Heart left ventricle (tissue), 13 donors: ENCODE data around the gene MAST4.

Source experiments
- POLR2A ChIP-seq, 2 donors: fragments of 450-650 bp; IDR thresholded peaks; one replicate each; pipeline ENCODE4 v1.6.1; 2017; ENCODE audit warnings: antibody characterized with exemption in 2 of 2, mild to moderate bottlenecking in 2 of 2, moderate library complexity in 2 of 2
- TF ChIP-seq, protein P1 (sequence below), 12 donors: fragments of 200-600 bp; sonication (generic) in 4 of 12; IDR thresholded peaks; one replicate each; pipeline versions ENCODE4 v1.5.0 to v1.8.0; 2018 to 2022; ENCODE audit warnings: antibody characterized with exemption in 12 of 12, mild to moderate bottlenecking in 5 of 12
- donor health status: ischemic (EF 13 %, LVEDD 7.1; RV severe dilation, severe dysfunction).
- donor health status: DM: no; HTN: yes; CAD: no.
- donor health status: DM: no; HTN: no; CAD: no.
- donor health status: ischemic (EF 25% LVEDD 6.9; RV normal size, moderate dysfunction).
- donor health status: ischemic (EF 25% LVEDD 5.7; RV mildly dilated, moderate dysfunction).
- donor health status: ischemic (EF 35%, LVEDD 5.7; RV mildly dilated, moderate dysfunction).
- donor health status: nonischemic (EF 11% LVEDD 7.7; RV severe dilation, severe dysfunction).
- donor health status: DM: yes; HTN: yes; CAD: no.
- donor health status: PGD.
- donor health status: ischemic (EF 29% LVEDD 5.4; RV normal size, mild dysfunction).
- donor health status: nonischemic (EF 23%, LVEDD 6.1; RV moderate dilation, normal function).

DNA sequence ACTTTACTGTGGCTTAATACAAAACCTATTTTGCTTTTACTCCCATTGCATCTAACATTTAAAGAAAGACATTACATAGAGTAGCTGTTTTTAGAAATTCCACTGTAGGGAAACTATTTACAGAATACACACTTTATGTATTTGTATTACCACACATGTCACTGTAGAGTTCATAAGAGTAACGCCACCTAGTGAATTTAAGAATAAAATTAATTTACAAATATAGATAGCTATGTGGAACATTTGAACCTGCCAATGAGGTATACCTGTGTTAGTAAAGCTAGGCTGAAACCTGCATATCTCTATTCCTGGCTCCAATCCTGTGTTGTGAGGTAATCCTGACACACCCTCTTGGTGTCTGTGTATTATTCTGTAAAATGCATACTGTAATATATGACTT is 234.4 kb downstream of the MAST4 start:
- TF ChIP-seq, protein P1, sequence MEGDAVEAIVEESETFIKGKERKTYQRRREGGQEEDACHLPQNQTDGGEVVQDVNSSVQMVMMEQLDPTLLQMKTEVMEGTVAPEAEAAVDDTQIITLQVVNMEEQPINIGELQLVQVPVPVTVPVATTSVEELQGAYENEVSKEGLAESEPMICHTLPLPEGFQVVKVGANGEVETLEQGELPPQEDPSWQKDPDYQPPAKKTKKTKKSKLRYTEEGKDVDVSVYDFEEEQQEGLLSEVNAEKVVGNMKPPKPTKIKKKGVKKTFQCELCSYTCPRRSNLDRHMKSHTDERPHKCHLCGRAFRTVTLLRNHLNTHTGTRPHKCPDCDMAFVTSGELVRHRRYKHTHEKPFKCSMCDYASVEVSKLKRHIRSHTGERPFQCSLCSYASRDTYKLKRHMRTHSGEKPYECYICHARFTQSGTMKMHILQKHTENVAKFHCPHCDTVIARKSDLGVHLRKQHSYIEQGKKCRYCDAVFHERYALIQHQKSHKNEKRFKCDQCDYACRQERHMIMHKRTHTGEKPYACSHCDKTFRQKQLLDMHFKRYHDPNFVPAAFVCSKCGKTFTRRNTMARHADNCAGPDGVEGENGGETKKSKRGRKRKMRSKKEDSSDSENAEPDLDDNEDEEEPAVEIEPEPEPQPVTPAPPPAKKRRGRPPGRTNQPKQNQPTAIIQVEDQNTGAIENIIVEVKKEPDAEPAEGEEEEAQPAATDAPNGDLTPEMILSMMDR (IDR thresholded peaks at IDR 0.05), result peak in 8 of 12 donors; percentile 7 to 45 (median 30)
- TF ChIP-seq POLR2A (IDR thresholded peaks at IDR 0.05), result no peak
